Measurements from ENCODE around the gene ADPRM. TPM values are rescaled to one million over a fixed set of nuclear protein-coding genes. Genes with fewer than 3 reads are reported as not detected.

Gene ADPRM
- total and polyA plus RNA-seq, 4 donors, result 3.7 to 10.8 (median 6.7) TPM

GRCh38 chr17:10735251-10735650 lies 37.9 kb downstream of the ADPRM start:
- Histone ChIP-seq H3K36me3 (ENCODE audit: control insufficient read depth in 4 of 4, insufficient read depth in 3 of 4, low read depth in 1 of 4, low read length in 3 of 4) (no peaks in the 10 kb centered on the region), H3K4me1 (ENCODE audit: control insufficient read depth in 4 of 4, insufficient read depth in 4 of 4, low read length in 3 of 4) (peaks cover 6 to 36% (median 29%) of the 10 kb centered on the region in 4 donors)
- WGBS, result 83% methylated on average over 2 of the region's 2 CpGs

GRCh38 chr17:10735821-10736220 lies 38.4 kb downstream of the ADPRM start:
- Histone ChIP-seq H3K4me1 (ENCODE audit: control insufficient read depth in 4 of 4, insufficient read depth in 4 of 4, low read length in 3 of 4) (peaks cover 6 to 35% (median 29%) of the 10 kb centered on the region in 4 donors), H3K27me3 (ENCODE audit: control insufficient read depth in 4 of 4, insufficient read depth in 4 of 4, low read length in 3 of 4) (no peaks in the 10 kb centered on the region), H3K27ac (ENCODE audit: low read depth in 1 of 2, low read length in 2 of 2) (no peak overlapping the region), H3K36me3 (ENCODE audit: control insufficient read depth in 4 of 4, insufficient read depth in 3 of 4, low read depth in 1 of 4, low read length in 3 of 4) (no peaks in the 10 kb centered on the region), H3K4me3 (ENCODE audit: low read depth in 1 of 3, low read length in 3 of 3) (no peak overlapping the region), H3K9me3 (ENCODE audit: control insufficient read depth in 4 of 4, low read length in 3 of 4) (no peaks in the 10 kb centered on the region), H3K9ac (ENCODE audit: low read depth in 1 of 2, low read length in 2 of 2) (no peak overlapping the region)
- 95% methylated on average over 4 of the region's 4 CpGs for WGBS
- no peak for DNase-seq (ENCODE audit: low spot score)
- TF ChIP-seq FOXA2 (IDR thresholded peaks at IDR 0.05), result no peak
- TF ChIP-seq ZBTB33 (IDR thresholded peaks at IDR 0.05), result no peak
- TF ChIP-seq HNF4G (IDR thresholded peaks at IDR 0.05), result no peak
- TF ChIP-seq SP1 (IDR thresholded peaks at IDR 0.05), result no peak
- TF ChIP-seq RXRA (IDR thresholded peaks at IDR 0.05), result no peak
- no peak for TF ChIP-seq NR2F2 (IDR thresholded peaks at IDR 0.05)
- no peak for TF ChIP-seq TAF1 (conservative IDR thresholded peaks at IDR 0.05)
- TF ChIP-seq, protein P1, sequence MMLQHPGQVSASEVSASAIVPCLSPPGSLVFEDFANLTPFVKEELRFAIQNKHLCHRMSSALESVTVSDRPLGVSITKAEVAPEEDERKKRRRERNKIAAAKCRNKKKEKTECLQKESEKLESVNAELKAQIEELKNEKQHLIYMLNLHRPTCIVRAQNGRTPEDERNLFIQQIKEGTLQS (IDR thresholded peaks at IDR 0.05), result no peak
- TF ChIP-seq HNF4A (conservative IDR thresholded peaks at IDR 0.05), result no peak
- no peak for TF ChIP-seq CTCF (IDR thresholded peaks at IDR 0.05; ENCODE audit: low read depth, low read length, missing input control)
- TF ChIP-seq, protein P2, sequence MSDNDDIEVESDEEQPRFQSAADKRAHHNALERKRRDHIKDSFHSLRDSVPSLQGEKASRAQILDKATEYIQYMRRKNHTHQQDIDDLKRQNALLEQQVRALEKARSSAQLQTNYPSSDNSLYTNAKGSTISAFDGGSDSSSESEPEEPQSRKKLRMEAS (IDR thresholded peaks at IDR 0.05), result no peak
- no peak for TF ChIP-seq RAD21 (IDR thresholded peaks at IDR 0.05)
- TF ChIP-seq YY1 (IDR thresholded peaks at IDR 0.05), result no peak
- TF ChIP-seq, protein P3, sequence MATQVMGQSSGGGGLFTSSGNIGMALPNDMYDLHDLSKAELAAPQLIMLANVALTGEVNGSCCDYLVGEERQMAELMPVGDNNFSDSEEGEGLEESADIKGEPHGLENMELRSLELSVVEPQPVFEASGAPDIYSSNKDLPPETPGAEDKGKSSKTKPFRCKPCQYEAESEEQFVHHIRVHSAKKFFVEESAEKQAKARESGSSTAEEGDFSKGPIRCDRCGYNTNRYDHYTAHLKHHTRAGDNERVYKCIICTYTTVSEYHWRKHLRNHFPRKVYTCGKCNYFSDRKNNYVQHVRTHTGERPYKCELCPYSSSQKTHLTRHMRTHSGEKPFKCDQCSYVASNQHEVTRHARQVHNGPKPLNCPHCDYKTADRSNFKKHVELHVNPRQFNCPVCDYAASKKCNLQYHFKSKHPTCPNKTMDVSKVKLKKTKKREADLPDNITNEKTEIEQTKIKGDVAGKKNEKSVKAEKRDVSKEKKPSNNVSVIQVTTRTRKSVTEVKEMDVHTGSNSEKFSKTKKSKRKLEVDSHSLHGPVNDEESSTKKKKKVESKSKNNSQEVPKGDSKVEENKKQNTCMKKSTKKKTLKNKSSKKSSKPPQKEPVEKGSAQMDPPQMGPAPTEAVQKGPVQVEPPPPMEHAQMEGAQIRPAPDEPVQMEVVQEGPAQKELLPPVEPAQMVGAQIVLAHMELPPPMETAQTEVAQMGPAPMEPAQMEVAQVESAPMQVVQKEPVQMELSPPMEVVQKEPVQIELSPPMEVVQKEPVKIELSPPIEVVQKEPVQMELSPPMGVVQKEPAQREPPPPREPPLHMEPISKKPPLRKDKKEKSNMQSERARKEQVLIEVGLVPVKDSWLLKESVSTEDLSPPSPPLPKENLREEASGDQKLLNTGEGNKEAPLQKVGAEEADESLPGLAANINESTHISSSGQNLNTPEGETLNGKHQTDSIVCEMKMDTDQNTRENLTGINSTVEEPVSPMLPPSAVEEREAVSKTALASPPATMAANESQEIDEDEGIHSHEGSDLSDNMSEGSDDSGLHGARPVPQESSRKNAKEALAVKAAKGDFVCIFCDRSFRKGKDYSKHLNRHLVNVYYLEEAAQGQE (IDR thresholded peaks at IDR 0.05), result no peak
- TF ChIP-seq JUND (IDR thresholded peaks at IDR 0.05), result no peak
- no peak for TF ChIP-seq FOXA1 (IDR thresholded peaks at IDR 0.05)
- no peak for TF ChIP-seq GABPA (IDR thresholded peaks at IDR 0.05 in 1 of 2, conservative IDR thresholded peaks at IDR 0.05 in 1 of 2)

More at GRCh38 chr17:10735251-10735650, 37.9 kb downstream of the ADPRM start:
- no peak for DNase-seq (ENCODE audit: low spot score)
- no peaks in the 10 kb centered on the region for H3K9me3 ChIP-seq (ENCODE audit: control insufficient read depth in 4 of 4, low read length in 3 of 4)
- H3K27ac ChIP-seq (ENCODE audit: low read depth in 1 of 2, low read length in 2 of 2), result no peak overlapping the region
- no peaks in the 10 kb centered on the region for H3K27me3 ChIP-seq (ENCODE audit: control insufficient read depth in 4 of 4, insufficient read depth in 4 of 4, low read length in 3 of 4)
- TF ChIP-seq RXRA (IDR thresholded peaks at IDR 0.05) (no peak), HNF4A (conservative IDR thresholded peaks at IDR 0.05) (no peak)
- TF ChIP-seq, protein P3 (IDR thresholded peaks at IDR 0.05), result no peak
- TF ChIP-seq, protein P1 (IDR thresholded peaks at IDR 0.05), result no peak
- no peak overlapping the region for H3K9ac ChIP-seq (ENCODE audit: low read depth in 1 of 2, low read length in 2 of 2)
- H3K4me3 ChIP-seq (ENCODE audit: low read depth in 1 of 3, low read length in 3 of 3), result no peak overlapping the region

Data from liver (tissue), 9 donors.